ENCODE measurements around the gene RUBCNL.

RUBCNL gene

GRCh38 chr13:46339035-46339666 is 47.9 kb downstream of the RUBCNL start:
- DNase-seq: no peak

- no peak for DNase-seq
These were observed 49.4 kb downstream of the RUBCNL start for GRCh38 chr13:46337700-46338099.

- DNase-seq: no peak
These were observed 52.8 kb downstream of the RUBCNL start for GRCh38 chr13:46334035-46334822.

- DNase-seq: no peak
These were observed 54.3 kb downstream of the RUBCNL start for GRCh38 chr13:46332772-46333171.

- DNase-seq: no peak
These were observed 57.4 kb downstream of the RUBCNL start for GRCh38 chr13:46329624-46330023.

GRCh38 chr13:46327246-46327645 is 59.8 kb downstream of the RUBCNL start:
- no peak for DNase-seq

- no peak for DNase-seq
These were observed 62.1 kb downstream of the RUBCNL start for GRCh38 chr13:46324976-46325375.

- peak; percentile 26 for DNase-seq
These were observed 65.4 kb downstream of the RUBCNL start for GRCh38 chr13:46321494-46322225.

GRCh38 chr13:46320821-46321220 is 66.2 kb downstream of the RUBCNL start:
- no peak for DNase-seq

- DNase-seq: no peak
These were observed 66.6 kb downstream of the RUBCNL start for GRCh38 chr13:46320406-46320805.

GRCh38 chr13:46318986-46319385 is 68.1 kb downstream of the RUBCNL start:
- no peak for DNase-seq

GRCh38 chr13:46317120-46317519 is 69.9 kb downstream of the RUBCNL start:
- no peak for DNase-seq

GRCh38 chr13:46315491-46316075 is 71.5 kb downstream of the RUBCNL start:
- no peak for DNase-seq

- DNase-seq: no peak
These were observed 72.0 kb downstream of the RUBCNL start for GRCh38 chr13:46315036-46315435.

GRCh38 chr13:46314587-46314986 is 72.5 kb downstream of the RUBCNL start:
- DNase-seq: no peak

- DNase-seq: no peak
These were observed 73.4 kb downstream of the RUBCNL start for GRCh38 chr13:46313432-46314257.

GRCh38 chr13:46313024-46313423 is 74.0 kb downstream of the RUBCNL start:
- no peak for DNase-seq

GRCh38 chr13:46311217-46311616 is 75.8 kb downstream of the RUBCNL start:
- DNase-seq: no peak

- no peak for DNase-seq
These were observed 77.0 kb downstream of the RUBCNL start for GRCh38 chr13:46310066-46310465.

- DNase-seq: no peak
These were observed 79.5 kb downstream of the RUBCNL start for GRCh38 chr13:46307554-46307953.

GRCh38 chr13:46304546-46304945 is 82.5 kb downstream of the RUBCNL start:
- DNase-seq: no peak

GRCh38 chr13:46303742-46304385 is 83.2 kb downstream of the RUBCNL start:
- DNase-seq: no peak
